ENCODE results near the gene AGBL1.

DNA sequence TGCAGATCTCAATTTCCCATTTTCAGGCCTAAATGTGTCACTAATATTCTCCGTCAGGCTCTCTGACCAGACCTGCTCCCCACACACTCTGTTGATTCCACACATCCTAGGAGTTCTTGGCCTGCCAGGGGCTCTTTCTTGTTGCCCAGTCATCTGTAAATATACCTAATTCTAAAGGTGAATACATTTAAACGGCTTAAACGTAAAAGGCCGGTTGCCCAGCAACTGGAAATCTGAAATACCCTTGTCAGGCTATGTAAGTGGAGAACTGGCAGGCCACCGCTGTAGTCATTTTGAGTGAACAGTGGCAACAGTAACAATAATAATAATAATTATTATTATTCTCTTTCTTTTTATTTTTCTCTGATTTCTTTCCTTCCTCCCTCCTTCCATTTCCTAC, 302.7 kb downstream of the AGBL1 start:
- TF ChIP-seq, protein P1, sequence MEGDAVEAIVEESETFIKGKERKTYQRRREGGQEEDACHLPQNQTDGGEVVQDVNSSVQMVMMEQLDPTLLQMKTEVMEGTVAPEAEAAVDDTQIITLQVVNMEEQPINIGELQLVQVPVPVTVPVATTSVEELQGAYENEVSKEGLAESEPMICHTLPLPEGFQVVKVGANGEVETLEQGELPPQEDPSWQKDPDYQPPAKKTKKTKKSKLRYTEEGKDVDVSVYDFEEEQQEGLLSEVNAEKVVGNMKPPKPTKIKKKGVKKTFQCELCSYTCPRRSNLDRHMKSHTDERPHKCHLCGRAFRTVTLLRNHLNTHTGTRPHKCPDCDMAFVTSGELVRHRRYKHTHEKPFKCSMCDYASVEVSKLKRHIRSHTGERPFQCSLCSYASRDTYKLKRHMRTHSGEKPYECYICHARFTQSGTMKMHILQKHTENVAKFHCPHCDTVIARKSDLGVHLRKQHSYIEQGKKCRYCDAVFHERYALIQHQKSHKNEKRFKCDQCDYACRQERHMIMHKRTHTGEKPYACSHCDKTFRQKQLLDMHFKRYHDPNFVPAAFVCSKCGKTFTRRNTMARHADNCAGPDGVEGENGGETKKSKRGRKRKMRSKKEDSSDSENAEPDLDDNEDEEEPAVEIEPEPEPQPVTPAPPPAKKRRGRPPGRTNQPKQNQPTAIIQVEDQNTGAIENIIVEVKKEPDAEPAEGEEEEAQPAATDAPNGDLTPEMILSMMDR (IDR thresholded peaks at IDR 0.05), result no peak
- TF ChIP-seq EZH2 (IDR thresholded peaks at IDR 0.05), result no peak

Data from neural progenitor cell (in vitro differentiated cells).